HG03575 (cell line): Measurements from ENCODE around the gene TRRAP.

Experiments used
- ATAC-seq: cut with Tn5 transposase; IDR thresholded peaks from one replicate; pipeline ENCODE4 v1.9.1; 2021; ENCODE audit not compliant: unreplicated experiment, insufficient number of reproducible peaks, low FRiP score; ENCODE audit errors: extremely low read depth

Gene TRRAP

GRCh38 chr7:98998821-98999725 lies 120.7 kb downstream of the TRRAP start:
- ATAC-seq: no peak

- no peak for ATAC-seq
These were observed 122.0 kb downstream of the TRRAP start for GRCh38 chr7:99000196-99000903.

GRCh38 chr7:99000904-99001465 lies 122.7 kb downstream of the TRRAP start:
- no peak for ATAC-seq

GRCh38 chr7:99001482-99002147 lies 123.3 kb downstream of the TRRAP start:
- ATAC-seq: no peak

GRCh38 chr7:99002148-99002826 lies 124.0 kb downstream of the TRRAP start:
- ATAC-seq: no peak

- ATAC-seq: no peak
These were observed 124.5 kb downstream of the TRRAP start for GRCh38 chr7:99002827-99003212.

GRCh38 chr7:99003419-99003818 lies 125.1 kb downstream of the TRRAP start:
- no peak for ATAC-seq

GRCh38 chr7:99004216-99004615 lies 125.9 kb downstream of the TRRAP start:
- ATAC-seq: no peak

GRCh38 chr7:99004781-99005500 lies 126.6 kb downstream of the TRRAP start:
- no peak for ATAC-seq

GRCh38 chr7:99005776-99006175 lies 127.4 kb downstream of the TRRAP start:
- ATAC-seq: no peak

- no peak for ATAC-seq
These were observed 128.6 kb downstream of the TRRAP start for GRCh38 chr7:99006739-99007424.

- no peak for ATAC-seq
These were observed 129.9 kb downstream of the TRRAP start for GRCh38 chr7:99008181-99008631.

- ATAC-seq: no peak
These were observed 130.7 kb downstream of the TRRAP start for GRCh38 chr7:99008921-99009530.

- no peak for ATAC-seq
These were observed 131.9 kb downstream of the TRRAP start for GRCh38 chr7:99010281-99010680.

GRCh38 chr7:99011341-99011705 lies 133.0 kb downstream of the TRRAP start:
- ATAC-seq: no peak

- no peak for ATAC-seq
These were observed 133.5 kb downstream of the TRRAP start for GRCh38 chr7:99011706-99012404.

- no peak for ATAC-seq
These were observed 134.4 kb downstream of the TRRAP start for GRCh38 chr7:99012722-99013121.
